ENCODE data around the gene GALM. TPM values are rescaled to one million over a fixed set of nuclear protein-coding genes. Genes with fewer than 3 reads are reported as not detected.
A peak's percentile ranks its signal among the peaks of the same experiment; 100 is the strongest.

The GALM gene
- total and polyA plus RNA-seq, 2 of the 13 experiments (the other 11 are each of a cell fraction or from before 2014, with no cell fraction given): 65.5 to 90.0 TPM

- TF ChIP-seq FOSL2 (CRISPR knock-in tag; IDR thresholded peaks at IDR 0.05) (no peak), NAIF1 (CRISPR knock-in tag; IDR thresholded peaks at IDR 0.05; ENCODE audit: borderline replicate concordance) (0 out of 2 replicates have a peak, but pooled peaks have one; percentile 42)
- TF ChIP-seq, protein P1, sequence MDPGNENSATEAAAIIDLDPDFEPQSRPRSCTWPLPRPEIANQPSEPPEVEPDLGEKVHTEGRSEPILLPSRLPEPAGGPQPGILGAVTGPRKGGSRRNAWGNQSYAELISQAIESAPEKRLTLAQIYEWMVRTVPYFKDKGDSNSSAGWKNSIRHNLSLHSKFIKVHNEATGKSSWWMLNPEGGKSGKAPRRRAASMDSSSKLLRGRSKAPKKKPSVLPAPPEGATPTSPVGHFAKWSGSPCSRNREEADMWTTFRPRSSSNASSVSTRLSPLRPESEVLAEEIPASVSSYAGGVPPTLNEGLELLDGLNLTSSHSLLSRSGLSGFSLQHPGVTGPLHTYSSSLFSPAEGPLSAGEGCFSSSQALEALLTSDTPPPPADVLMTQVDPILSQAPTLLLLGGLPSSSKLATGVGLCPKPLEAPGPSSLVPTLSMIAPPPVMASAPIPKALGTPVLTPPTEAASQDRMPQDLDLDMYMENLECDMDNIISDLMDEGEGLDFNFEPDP (CRISPR knock-in tag; conservative IDR thresholded peaks at IDR 0.05): no peak
- peaks cover 80% of the 10 kb centered on the region for H3K4me1 ChIP-seq (ENCODE audit: insufficient read depth, low read length)
- intact Hi-C loops (cut with micrococcal nuclease; ENCODE audit: unreplicated experiment): loop anchor here (10.0 kb wide), 1 partner anchor 86 kb away; no protein-coding TSS in a partner anchor
Observed at GRCh38 chr2:38748943-38749804, 83.3 kb downstream of the GALM start.

More at GRCh38 chr2:38748943-38749804, 83.3 kb downstream of the GALM start:
- H3K27me3 ChIP-seq (ENCODE audit: control insufficient read depth in 1 of 2, insufficient read depth in 2 of 2, low read length in 2 of 2): no peaks in the 10 kb centered on the region; a peak in 1 of 5 replicates
- ATAC-seq (no peak), FAIRE-seq (no peak), DNase-seq (ENCODE audit: low spot score) (no peak)
- in situ Hi-C loops (cut with HindIII; ENCODE audit: extremely low pct_ligation_motif_present, low pct_unique_long_range_greater_than_20kb): loop anchor here (25.0 kb wide), 1 partner anchor 437 kb away; no protein-coding TSS in a partner anchor
- H3K27ac ChIP-seq (ENCODE audit: extremely low read length, insufficient read depth, low read length): no peak overlapping the region
- peak overlapping the region; percentile 83 to 94 (median 85) for H3K4me3 ChIP-seq (replicated peaks in 1 of 3; ENCODE audit: insufficient read depth in 1 of 3, low read depth in 2 of 3, low read length in 3 of 3)
- CTCF ChIA-PET (ENCODE audit: low intra/inter-chr PET ratio, low total read pairs): no interaction called here
- H3K36me3 ChIP-seq (replicated peaks in 1 of 2; ENCODE audit: control insufficient read depth in 1 of 2, insufficient read depth in 2 of 2, low read length in 2 of 2): peaks cover 15 to 50% of the 10 kb centered on the region in 2 experiments
- H3K79me2 ChIP-seq (ENCODE audit: insufficient read depth, low read length): peaks cover 67% of the 10 kb centered on the region
- no peaks in the 10 kb centered on the region for H3K9me3 ChIP-seq (ENCODE audit: low read length)
- peaks cover 60% of the 10 kb centered on the region for H4K20me1 ChIP-seq (ENCODE audit: insufficient read depth, low read length)
- peak overlapping the region; percentile 86 for H3K4me2 ChIP-seq (ENCODE audit: low read depth, low read length)
- WGBS (ENCODE audit: low lambda C conversion rate): 82% methylated on average over 26 of the region's 26 CpGs
- no TSS peak for BruUV-seq (replicated peaks)
- peak overlapping the region; percentile 96 for H3K9ac ChIP-seq (ENCODE audit: insufficient read depth, low read depth, low read length)
- POLR2A ChIA-PET: interaction anchor here (0.6 to 1.9 kb wide), 2 partner anchors 11 to 17 kb away, joined by 3 to 6 read pairs; no protein-coding TSS in a partner anchor
- H2AFZ ChIP-seq (ENCODE audit: low read length): peak overlapping the region; percentile 13

Data from HepG2 (cell line).